Kidney (tissue), 14 donors: ENCODE data around the gene EGFL7. TPM values are rescaled to one million over a fixed set of nuclear protein-coding genes. Genes with fewer than 3 reads are reported as not detected.

Source experiments
- DNase-seq, 5 donors: peaks; one replicate each; pipeline ENCODE4 v3.0.0-alpha.2; 2013 to 2020
- FAIRE-seq: peaks from 2 replicates; lab custom pipeline; 2012; peaks lifted over from hg19 to GRCh38; lab: Jason Lieb, UNC
- H3K27ac ChIP-seq, 2 donors: one replicate each; pipeline ENCODE4 v1.7.0; 2013; ENCODE audit warnings: low read depth in 2 of 2, low read length in 2 of 2, inconsistent platforms in 1 of 2
- H3K27me3 ChIP-seq: one replicate; pipeline ENCODE4 v1.7.1; 2013; ENCODE audit warnings: low read length, inconsistent platforms; ENCODE audit not compliant: control insufficient read depth, insufficient read depth
- H3K36me3 ChIP-seq, 3 donors: one replicate each; pipeline versions ENCODE4 v1.7.0 to v1.7.1; 2013; ENCODE audit warnings: low read length in 3 of 3, control low read depth in 1 of 3, inconsistent platforms in 1 of 3; ENCODE audit not compliant: insufficient read depth in 3 of 3, control insufficient read depth in 2 of 3
- H3K4me1 ChIP-seq, 3 donors: one replicate each; pipeline versions ENCODE4 v1.7.0 to v1.7.1; 2013; ENCODE audit warnings: low read length in 3 of 3, inconsistent platforms in 1 of 3, low read depth in 1 of 3; ENCODE audit not compliant: control insufficient read depth in 2 of 3, insufficient read depth in 2 of 3
- H3K4me3 ChIP-seq, 3 donors: one replicate each; pipeline versions ENCODE4 v1.7.0 to v1.8.1; 2013; ENCODE audit warnings: low read length in 3 of 3, control low read depth in 1 of 3, inconsistent platforms in 1 of 3
- H3K9ac ChIP-seq, 3 donors: one replicate each; pipeline versions ENCODE4 v1.7.0 to v1.7.1; 2013; ENCODE audit warnings: low read length in 3 of 3, control low read depth in 1 of 3, inconsistent platforms in 1 of 3
- H3K9me3 ChIP-seq, 3 donors: one replicate each; pipeline versions ENCODE4 v1.7.0 to v1.7.1; 2013; ENCODE audit warnings: low read length in 3 of 3, control low read depth in 1 of 3, inconsistent platforms in 1 of 3; ENCODE audit not compliant: control insufficient read depth in 2 of 3, insufficient read depth in 1 of 3
- intact Hi-C: fragments of 100-400 bp; cut with DNase I; formaldehyde crosslinking; loops from one replicate; pipeline ENCODE4 v1.11.1; 2022
- polyA plus RNA-seq: library from polyadenylated mRNA; stranded (reverse); fragments of 350-450 nt; fragmentation: Illumina TruSeq; extraction: RNeasy Lipid Tissue Mini Kit (QIAGEN cat#74804); gene quantifications from one replicate; pipeline ENCODE4 v1.2.3, GENCODE V29; 2014; ENCODE audit warnings: low read depth, low replicate concordance; ENCODE audit not compliant: insufficient read depth
- total RNA-seq: library from RNA; stranded (reverse); fragmentation: NEBNext Ultra II Directional; extraction: Animal tissue kit (Norgen Biotek cat#: 25700); gene quantifications from one replicate; pipeline ENCODE4 v1.2.1, GENCODE V29; 2021
- TF ChIP-seq, protein P1 (sequence below): IDR thresholded peaks from 3 replicates; pipeline ENCODE4 v1.5.1; 2012; ENCODE audit warnings: mild to moderate bottlenecking, moderate library complexity, borderline replicate concordance; ENCODE audit not compliant: insufficient read depth; ENCODE audit errors: extremely low read depth
- donor health status: control.
- donor health status: control.
- donor health status: control.
- donor health status: control.
- donor health status: control.
- donor health status: DM: yes; HTN: yes; CAD: no.
- donor health status: Normal renal cell carcinoma (clear cell type).

Gene EGFL7
- total and polyA plus RNA-seq, 2 donors from 2014 or later, result 137 to 140 TPM

DNA sequence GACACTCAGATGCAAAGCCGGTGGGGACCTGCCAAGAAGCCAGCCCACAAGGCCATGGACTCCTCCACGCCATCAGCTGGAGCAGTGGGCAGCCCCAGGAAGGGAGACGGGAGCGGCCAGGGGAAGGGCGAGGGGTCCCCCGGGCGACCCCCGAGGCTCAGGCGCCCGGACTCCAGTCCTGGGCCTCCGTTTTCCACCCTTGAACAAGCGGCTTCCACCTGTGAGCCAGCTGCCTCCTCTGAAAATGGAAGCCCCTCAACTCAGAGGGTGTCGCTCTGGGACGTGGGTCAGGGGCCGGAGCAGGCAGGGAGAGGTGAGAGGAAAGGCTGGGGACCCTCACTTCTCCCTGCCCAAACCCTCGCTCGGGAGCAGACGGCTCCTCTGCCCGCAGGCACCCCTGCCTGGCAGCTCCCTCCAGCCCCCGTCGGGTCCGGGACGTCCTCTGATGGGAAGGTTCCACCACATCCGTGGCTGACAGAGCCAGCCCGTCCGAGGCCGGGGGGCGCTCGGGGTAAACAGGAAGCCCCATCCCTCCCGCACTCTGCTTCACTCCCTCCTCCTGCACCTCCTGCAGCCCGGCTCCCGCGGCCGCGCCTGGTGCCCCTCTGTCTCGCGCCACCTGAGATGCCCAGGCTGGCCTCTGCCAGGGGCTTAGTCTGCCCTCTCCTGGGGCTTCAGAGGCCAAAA is 3.7 kb upstream of the EGFL7 start:
- H3K9me3 ChIP-seq, result no peaks in the 10 kb centered on the region
- peak overlapping the region; percentile 78 to 81 for H3K27ac ChIP-seq
- peaks cover 0 to 3% (median 0%) of the 10 kb centered on the region in 3 donors for H3K4me1 ChIP-seq
- intact Hi-C loops, result no loop called here
- H3K4me3 ChIP-seq, result peak overlapping the region in 1 of 3 donors; percentile 44
- no peaks in the 10 kb centered on the region for H3K27me3 ChIP-seq
- peak in 1 of 5 donors; percentile 80 for DNase-seq
- FAIRE-seq, result no peak
- peak overlapping the region in 1 of 3 donors; percentile 58 for H3K9ac ChIP-seq
- no peaks in the 10 kb centered on the region for H3K36me3 ChIP-seq
- TF ChIP-seq, protein P1, sequence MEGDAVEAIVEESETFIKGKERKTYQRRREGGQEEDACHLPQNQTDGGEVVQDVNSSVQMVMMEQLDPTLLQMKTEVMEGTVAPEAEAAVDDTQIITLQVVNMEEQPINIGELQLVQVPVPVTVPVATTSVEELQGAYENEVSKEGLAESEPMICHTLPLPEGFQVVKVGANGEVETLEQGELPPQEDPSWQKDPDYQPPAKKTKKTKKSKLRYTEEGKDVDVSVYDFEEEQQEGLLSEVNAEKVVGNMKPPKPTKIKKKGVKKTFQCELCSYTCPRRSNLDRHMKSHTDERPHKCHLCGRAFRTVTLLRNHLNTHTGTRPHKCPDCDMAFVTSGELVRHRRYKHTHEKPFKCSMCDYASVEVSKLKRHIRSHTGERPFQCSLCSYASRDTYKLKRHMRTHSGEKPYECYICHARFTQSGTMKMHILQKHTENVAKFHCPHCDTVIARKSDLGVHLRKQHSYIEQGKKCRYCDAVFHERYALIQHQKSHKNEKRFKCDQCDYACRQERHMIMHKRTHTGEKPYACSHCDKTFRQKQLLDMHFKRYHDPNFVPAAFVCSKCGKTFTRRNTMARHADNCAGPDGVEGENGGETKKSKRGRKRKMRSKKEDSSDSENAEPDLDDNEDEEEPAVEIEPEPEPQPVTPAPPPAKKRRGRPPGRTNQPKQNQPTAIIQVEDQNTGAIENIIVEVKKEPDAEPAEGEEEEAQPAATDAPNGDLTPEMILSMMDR, result no peak

DNA sequence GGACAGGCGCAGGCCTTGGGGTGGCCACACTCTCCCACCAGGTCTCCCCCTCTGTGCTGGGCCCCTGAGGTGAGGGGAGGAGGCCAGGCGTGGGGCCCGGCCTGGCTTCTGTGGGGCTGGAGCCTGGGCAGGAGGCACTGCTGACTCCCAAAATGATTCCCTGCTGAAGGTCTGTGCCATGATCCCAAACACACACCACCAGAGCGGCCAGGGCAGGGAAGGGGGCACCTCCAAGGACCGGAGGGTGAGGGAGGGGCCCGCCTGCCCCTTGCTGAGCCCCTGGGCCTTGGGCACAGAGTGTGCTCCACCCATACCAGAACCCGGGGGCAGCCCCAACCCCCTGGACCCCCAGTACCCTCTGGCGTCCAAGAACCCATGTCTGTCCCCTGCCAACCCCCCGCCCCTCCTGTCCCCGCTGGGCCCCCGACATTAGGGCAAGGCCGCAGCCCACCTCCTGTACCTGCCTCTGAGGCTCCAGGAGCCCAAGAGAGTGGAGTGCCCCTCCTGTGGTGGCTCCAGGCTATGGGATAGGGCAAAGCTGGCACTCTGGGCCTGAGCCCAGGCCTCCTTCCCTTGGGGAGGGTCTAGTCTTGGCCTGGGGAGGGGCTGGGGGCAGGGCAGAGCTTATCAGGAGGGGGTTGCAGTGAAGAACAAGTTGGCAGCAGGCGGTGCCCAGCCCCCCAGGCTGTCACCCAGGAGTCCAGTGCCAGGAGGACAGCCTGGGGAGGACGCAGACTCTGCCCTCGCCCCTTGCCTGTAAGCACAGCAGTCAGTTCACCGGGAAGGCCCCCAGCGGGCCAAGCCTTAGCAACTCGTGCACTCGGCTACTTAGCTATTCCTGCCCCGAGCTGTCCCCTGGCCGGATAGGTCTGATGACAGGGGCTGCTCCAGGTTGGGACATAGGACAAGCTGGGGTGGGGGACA is 2.6 kb upstream of the EGFL7 start:
- H3K9ac ChIP-seq, result peak overlapping the region in 1 of 3 donors; percentile 40
- no peaks in the 10 kb centered on the region for H3K9me3 ChIP-seq
- H3K4me1 ChIP-seq, result peaks cover 0 to 3% (median 0%) of the 10 kb centered on the region in 3 donors
- intact Hi-C loops, result no loop called here
- no peaks in the 10 kb centered on the region for H3K27me3 ChIP-seq
- DNase-seq (peak in 2 of 5 donors; percentile 46 to 74), FAIRE-seq (no peak)
- peak overlapping the region; percentile 79 to 82 for H3K27ac ChIP-seq
- H3K36me3 ChIP-seq, result no peaks in the 10 kb centered on the region
- H3K4me3 ChIP-seq, result peak overlapping the region in 1 of 3 donors; percentile 37
- TF ChIP-seq, protein P1, result no peak

DNA sequence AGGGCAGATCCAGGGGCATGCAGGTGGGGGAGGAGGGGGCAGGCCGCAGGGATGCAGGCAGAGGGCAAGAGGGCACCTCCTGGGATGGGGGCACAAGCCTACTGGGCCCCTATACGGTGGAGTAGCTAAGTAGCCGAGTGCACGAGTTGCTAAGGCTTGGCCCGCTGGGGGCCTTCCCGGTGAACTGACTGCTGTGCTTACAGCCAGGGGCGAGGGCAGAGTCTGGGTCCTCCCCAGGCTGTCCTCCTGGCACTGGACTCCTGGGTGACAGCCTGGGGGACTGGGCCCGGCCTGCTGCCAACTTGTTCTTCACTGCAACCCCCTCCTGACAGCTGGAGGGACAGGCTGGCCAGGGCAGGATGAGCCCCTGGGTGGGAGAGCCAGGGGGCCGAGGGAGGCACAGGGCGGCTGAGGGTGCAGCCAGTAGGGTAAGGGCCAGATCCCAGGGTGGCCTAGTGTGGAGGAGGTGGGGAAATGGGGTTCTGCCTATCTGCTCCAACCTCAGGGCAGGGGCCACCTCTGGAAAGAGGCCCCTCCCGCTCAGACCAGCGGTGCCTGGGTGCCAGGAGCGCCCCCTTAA is 1.7 kb upstream of the EGFL7 start:
- no peaks in the 10 kb centered on the region for H3K9me3 ChIP-seq
- DNase-seq (peak in 1 of 5 donors; percentile 63), FAIRE-seq (no peak)
- H3K36me3 ChIP-seq, result no peaks in the 10 kb centered on the region
- H3K4me1 ChIP-seq, result no peaks in the 10 kb centered on the region
- peak overlapping the region in 1 of 3 donors; percentile 13 for H3K4me3 ChIP-seq
- H3K27me3 ChIP-seq, result no peaks in the 10 kb centered on the region
- H3K27ac ChIP-seq, result peak overlapping the region; percentile 80 to 82
- TF ChIP-seq, protein P1, result no peak
- intact Hi-C loops, result no loop called here
- no peak overlapping the region for H3K9ac ChIP-seq
